NCI-H69 (cell line): ENCODE measurements around the gene DHFR2.
"Not testable (repeated sequence)": the region's sequence is repeated elsewhere in the genome, so short reads cannot be mapped to it uniquely, and the experiment has no call there.

ENCODE experiments used
- DNase-seq: peaks from one replicate; lab custom pipeline; 2025; lab: John Stamatoyannopoulos, UW

The DHFR2 gene

GRCh38 chr3:94062513-94063404 lies at the start of gene DHFR2, which contains the start of gene NSUN3:
Gene DHFR2, minus strand, starts transcription at chr3:94062916. Its CDS starts 1,405 bp downstream, at chr3:94061511.
Gene NSUN3, plus strand, starts transcription at chr3:94063061. Its CDS starts 66 bp downstream, at chr3:94063127.
- peak; percentile 96 for DNase-seq

DNA sequence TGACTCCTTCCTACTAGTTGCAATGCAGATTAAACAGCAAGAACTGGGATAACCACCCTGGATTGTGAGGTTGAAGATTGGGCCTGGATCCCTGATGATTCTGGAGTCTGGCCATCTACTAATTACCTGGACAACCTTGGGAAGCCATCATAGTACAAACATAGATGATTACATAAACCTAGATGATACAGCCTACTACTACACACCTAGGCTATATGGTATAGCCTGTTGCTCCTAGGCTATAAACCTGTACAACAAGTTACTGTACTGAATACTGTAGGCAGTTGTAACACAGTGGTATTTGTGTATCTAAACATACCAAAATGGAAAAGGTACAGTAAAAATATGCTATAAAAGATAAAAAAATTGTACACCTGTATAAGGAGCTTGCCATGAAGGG lies 48.1 kb upstream of the DHFR2 start:
- no peak for DNase-seq

GRCh38 chr3:94110232-94110631 lies 47.5 kb upstream of the DHFR2 start:
- not testable (repeated sequence) for DNase-seq

DNA sequence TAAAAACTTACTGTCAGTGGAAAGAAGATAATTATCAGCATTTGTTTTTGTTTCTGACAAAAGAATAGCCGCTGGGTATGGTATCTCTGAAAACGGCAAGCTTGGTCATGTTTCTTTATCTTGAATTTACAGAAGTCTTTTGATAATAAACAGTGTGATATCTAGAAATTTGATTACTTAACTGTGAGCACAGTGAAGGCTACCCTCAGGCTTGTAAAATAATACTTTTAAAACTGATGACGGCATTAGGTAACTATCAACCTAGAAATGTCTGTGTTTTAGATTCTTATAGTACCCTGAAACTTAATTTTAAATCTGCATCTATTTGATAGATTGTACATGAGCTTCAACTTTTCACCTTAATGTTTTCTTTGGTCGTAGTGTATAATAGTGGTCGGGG lies 43.6 kb upstream of the DHFR2 start:
- no peak for DNase-seq

GRCh38 chr3:94101860-94102259 lies 39.1 kb upstream of the DHFR2 start:
- peak; percentile 22 for DNase-seq

GRCh38 chr3:94099311-94099710 lies 36.6 kb upstream of the DHFR2 start:
- DNase-seq: no peak

DNA sequence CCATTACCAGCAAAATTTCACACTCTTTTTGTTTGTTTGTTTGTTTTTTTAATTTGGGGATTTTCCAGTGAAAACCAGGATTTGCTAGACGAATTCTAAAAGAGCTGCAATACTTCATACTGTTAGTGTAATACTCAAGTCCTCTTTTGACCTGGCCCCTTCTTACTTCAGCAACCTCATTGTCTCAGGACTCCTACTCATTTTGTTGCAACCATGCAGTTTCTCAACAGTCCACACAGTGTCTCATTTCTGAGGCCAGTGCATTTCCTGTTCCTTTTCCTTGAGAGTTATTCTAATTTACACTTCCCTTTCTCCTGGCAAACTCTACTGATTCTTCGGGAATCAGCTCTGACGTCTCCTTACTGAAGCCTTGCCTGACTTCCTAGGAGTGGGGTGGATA lies 35.7 kb upstream of the DHFR2 start:
- no peak for DNase-seq

DNA sequence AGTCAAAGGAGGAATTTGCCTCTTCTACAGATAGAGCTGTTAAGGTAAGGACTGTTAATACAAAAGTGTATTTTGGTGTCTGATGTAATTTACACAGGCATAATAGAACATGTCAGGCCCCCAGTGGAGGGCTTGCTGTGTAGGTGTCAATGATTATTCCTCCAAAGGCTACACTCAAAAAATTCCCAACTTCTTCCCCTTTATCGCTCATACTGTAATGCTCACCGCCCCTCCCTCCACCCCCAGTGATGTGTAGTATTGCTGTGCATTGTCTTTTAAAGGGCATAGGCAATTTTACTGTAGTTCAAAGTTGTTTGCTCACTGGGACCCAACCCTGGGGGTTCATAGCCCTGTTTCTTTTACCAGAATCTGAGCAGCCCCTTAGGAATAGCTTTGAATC lies 32.4 kb upstream of the DHFR2 start:
- DNase-seq: no peak

DNA sequence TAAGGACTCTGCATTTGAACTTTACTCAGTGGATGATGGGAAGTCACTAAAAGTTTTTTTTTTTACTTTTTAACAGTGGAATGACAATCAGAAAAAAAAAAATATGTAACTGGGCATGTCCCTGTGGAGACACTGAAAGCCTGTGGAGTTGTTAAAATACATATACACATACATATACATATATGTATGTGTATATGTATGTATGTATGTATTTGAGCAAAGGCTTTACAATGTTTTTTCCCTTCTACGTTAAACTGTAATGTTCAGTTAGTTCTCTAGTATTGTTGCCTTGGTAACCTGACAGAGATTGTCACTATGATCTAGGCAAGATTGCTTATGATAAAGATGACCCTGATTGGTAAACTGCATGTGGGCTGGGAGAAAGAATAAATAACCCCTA lies 30.4 kb upstream of the DHFR2 start:
- no peak for DNase-seq

DNA sequence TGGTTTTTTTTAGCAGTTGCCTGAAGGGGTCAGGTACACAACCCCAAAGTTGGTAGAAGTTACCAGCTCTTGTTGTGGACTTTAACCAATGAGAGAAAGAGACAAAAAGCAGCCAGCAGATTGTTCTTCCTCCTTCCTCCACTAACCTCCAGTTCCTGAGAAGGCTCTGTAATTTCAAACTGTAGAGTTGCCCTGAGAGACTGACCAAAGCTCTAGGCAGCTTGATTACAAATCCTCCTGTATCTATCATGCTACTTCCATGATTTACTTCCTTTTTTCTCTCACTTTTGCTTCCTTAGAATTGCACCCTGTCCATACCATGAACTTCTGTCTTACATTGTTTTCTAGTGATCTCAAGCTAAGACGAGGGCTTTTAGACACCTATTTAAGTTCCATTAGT lies 29.4 kb upstream of the DHFR2 start:
- DNase-seq: no peak

DNA sequence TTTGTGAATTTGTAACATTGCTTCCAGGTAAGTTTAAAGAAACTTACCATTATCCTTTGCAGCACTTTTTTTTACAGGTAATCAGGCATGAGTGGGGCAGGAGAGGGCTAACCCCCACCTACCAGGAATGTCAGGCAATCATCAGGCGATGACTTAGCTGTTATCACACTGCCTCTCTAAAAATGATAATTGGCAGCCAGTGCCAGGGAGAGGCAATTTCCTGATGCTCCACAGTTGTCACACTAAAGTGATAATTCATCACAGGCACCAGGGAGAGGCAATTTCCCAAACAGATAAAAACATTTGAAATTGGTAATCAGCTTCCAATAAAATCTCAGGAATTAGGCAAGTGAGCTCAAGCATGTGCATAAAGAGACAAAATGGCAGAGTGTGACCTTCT lies 26.4 kb upstream of the DHFR2 start:
- no peak for DNase-seq

GRCh38 chr3:94083261-94083660 lies 20.5 kb upstream of the DHFR2 start:
- DNase-seq: no peak

- peak; percentile 89 for DNase-seq
Measured at GRCh38 chr3:94082391-94082937, 19.7 kb upstream of the DHFR2 start.

DNA sequence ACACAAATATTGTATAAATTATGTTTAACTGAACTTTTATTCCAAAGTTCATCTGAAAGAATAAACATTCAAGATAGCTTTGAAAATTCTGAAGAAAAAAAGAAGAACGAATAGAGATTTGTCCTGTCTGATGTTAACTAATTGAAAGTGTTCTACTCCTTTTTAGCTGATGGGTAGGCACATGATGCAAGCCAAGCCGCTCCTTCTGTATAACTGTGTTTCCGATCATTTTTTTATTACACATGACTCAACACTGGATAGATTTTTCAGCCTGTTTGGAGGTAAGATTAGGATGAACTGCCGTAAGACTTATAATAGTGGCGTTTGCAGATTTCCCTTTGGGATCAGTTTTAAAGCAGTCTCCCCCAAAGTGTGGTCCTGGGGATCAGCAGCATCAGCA lies 19.2 kb upstream of the DHFR2 start:
- DNase-seq: peak; percentile 30

DNA sequence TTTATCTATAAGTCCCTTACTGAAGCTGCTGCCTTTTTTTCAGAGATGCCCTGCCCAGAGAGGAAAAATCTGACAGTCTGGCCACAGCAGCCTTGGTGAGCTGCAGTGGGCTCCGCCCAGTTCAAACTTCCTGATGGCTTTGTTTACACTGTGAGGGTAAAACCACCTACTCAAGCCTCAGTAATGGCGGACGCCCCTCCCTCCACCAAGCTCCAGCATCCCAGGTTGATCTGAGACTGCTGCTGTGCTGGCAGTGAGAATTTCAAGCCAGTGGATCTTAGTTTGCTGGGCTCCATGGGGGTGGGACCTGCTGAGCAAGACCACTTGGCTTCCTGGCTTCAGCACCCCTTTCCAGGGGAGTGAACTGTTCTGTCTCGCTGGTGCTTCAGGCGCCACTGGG lies 17.8 kb upstream of the DHFR2 start:
- peak; percentile 64 for DNase-seq

DNA sequence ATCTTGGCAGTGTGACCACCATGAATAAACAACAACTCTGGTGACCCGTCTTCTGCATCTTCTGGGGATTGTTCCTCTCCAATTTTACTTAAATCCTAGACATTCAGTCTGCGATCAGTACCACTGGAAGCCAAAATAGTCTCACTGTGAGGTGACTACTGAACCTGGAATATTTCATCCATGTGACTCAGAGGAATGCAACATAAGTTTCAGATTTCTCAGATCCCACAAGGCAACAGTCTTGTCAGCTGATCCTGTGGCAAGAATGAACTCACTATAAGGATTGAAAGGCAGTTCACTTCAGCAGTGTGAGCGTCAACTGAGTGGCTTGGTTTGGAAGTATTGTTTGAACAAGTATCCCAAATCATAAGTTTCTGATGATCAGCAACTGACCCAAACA lies 13.3 kb upstream of the DHFR2 start:
- DNase-seq: no peak

- no peak for DNase-seq
Measured at GRCh38 chr3:94071713-94072284, 9.1 kb upstream of the DHFR2 start.

GRCh38 chr3:94070341-94070911 lies 7.7 kb upstream of the DHFR2 start:
- no peak for DNase-seq

- peak; percentile 12 for DNase-seq
Measured at GRCh38 chr3:94069194-94069813, 6.6 kb upstream of the DHFR2 start.

DNA sequence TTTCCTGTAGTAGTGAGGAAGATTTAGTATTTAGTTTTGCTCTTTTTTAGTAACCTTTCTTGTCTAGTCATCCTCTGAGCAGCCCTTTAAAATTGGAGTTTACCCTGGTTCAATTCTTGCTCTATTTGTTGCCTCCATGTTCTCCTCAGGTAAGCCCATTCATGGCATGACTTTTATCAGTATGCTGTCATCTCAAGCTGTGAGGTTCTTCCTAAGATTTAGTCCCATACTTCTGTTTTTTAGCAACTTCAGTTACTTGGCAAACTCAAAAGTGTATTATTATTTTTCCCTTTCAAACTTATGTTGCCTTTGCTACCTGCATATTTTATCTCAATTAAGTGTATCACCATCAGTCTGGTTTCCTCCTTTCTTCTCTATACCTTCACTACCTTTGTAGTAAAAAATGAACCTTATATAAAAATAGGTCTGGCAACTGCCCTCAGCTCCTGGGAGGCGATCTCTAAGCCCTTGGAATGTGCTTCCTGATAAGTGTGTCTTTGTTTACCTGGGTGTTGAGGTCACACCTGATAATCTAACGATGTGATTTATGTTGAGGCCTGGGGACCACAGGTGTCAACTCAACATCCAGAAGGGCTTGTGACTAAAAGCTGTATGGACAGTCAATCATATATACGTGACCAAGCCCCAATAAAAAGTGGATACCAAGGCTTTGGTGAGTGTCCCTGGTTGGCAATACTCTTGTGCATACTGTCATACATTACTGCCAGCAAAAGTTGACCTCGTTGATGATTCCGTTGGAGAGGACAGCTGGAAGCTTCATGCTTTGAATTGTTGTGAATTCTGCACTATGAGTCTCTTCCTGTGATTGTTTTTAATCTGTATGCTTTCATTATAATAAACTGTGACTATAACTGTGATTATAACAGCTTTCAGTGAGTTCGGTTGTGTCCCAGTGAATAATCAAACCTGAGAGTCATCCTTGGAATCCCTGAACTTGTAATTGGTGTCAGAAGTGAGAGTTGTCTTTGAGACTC lies 4.1 kb upstream of the DHFR2 start:
- no peak for DNase-seq

DNA sequence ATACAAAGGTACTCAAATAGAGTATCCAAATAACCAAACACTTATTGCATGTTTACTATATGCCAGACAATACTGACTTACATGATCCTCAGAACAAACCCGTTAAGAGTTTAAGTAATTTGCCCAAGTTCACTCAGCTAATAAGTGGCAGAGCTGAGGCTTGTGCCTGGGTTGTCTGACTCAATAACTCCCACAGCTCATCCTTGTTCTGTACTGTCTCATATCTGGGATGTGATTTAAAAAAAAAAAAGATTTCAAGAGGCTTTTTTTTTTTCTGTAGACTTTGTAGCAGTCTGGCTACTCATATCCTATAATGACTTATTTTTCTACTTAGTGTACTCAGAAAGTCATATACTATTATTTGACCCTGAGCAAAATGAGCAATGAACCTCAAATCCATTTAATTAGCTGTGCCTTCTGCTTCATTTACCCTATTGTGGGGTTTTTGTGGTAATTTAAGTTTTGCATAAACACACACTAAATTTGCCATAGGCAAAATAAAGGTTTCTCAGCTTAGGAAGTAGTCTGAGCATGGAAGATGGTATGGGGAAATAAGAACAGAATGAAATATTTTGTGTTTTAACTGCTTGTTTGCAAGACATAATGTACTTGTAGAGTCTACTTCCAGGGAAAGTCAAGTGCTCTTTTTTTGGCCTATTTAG lies 3.2 kb upstream of the DHFR2 start:
- peak; percentile 41 for DNase-seq
